HG02759 (cell line): Measurements from ENCODE around the gene ANKRD42.

Experiments used
- ATAC-seq: cut with Tn5 transposase; IDR thresholded peaks from one replicate; pipeline ENCODE4 v1.9.1; 2021; ENCODE audit warnings: mild to moderate bottlenecking, moderate library complexity; ENCODE audit not compliant: unreplicated experiment

ANKRD42 gene

DNA sequence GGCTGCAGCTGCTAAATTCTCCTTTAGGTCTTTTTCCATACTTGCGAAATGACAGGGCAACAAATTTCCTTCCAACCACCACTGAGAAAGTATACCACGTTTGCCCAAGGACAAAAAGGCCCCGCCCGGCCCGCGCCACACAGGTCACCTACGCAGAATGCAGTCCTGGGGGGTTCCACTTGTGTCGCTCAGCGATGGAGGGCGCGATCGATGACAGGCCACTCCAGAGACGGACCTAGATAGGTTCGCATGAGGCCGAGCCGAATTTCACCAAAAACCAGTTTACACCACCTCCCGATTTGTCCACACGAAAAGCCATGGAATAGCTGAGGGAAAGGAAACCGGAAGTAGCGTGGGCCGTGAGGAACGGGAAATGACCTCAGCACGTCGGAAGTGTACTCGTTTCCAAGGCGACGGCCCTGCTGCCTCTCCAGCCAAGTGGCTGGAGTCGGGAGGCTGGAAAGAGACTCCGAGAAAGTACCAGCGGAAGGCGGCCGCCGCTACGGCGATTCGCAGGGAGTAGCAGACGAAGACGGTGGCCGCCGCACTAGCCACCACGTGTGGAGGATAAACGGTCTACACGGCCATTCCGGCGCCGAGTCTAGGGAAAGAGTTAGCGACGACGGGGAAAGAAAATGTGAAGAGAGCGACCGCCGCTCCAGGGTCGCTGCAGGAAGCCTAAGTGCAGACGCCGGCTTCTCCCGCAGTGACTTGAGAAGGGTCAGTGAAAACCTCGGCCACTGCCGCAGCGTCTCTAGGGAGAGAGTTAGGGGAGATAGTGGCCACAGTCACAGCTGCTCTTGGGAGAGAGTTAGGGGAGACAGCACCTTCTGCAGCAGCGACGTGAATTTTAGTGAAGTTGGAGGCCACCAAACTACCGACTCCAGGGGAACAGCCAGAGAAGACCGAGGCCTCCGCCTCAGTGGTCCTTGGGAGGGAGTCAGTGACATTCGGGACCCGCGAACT, at the start of gene ANKRD42:
Gene ANKRD42, plus strand, starts transcription at position 398 of the 966 bp plus-strand sequence. CDS start 959 bp downstream, outside the sequence.
- ATAC-seq = peak; percentile 91

DNA sequence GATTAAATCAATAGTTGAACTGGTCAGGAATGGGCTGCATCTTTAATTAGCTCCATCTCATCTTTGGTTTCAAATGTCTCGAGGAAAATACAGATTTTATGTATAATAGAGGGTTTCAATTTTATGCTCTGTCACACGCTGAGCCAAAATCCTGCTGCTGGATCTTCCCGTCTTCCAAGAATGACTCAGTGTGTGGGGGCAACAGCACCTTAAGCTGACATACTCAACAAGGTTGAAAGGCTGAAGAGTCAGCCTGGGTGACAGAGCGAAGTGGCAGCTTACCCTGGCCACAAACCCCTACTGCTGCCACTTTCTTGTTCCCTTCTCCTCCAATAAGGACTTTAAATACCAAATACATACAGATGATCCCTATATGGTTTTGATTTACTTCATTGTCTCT, 45.6 kb upstream of the ANKRD42 start:
- ATAC-seq = no peak

DNA sequence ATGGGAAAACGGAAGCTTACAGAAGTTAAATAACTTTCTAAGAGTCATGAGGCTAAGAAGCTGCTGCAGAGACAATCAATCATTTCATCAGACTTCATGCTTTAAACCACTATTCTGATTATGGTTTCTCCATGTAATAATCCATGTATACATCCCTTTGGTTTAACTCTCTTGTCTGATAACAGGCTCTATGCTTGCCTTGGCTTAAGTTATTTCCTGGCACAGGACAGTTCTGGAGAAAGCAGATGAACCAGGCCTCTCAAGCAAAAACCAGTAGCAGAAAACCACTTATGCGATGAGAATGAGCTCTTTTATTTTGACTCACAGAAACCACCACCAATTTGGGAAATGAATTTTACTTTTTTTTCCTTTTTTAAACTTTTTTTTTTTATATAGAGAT, 43.1 kb upstream of the ANKRD42 start:
- ATAC-seq = no peak

DNA sequence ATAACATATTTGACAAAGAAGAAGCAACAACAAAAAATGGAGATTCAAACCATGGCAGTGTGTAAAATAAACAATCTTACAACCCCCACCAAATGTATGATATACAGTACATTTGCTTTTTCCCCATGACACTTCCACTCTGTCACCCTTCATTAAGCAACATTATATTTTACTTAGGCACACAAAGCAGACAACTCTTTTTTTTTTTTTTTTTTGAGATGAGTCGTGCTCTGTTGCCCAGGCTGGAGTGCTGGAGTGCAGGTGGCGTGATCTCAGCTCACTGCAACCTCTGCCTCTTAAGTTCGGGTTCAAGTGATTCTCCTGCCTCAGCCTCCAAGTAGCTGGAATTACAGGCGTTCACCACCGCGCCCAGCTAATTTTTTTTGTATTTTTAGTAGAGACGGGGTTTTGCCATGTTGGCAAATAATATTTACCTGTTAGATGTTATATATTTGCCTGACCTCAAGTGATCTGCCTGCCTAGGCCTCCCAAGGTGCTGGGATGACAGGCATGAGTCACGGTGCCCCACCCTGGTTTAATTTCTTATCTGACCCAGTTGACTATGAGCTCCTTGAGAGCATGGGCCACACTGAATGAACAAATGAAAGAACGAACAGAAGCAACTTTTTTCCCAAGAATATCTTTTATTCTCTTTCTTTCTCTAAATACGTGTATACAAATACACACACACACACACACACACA, 42.1 kb upstream of the ANKRD42 start:
- ATAC-seq = no peak

DNA sequence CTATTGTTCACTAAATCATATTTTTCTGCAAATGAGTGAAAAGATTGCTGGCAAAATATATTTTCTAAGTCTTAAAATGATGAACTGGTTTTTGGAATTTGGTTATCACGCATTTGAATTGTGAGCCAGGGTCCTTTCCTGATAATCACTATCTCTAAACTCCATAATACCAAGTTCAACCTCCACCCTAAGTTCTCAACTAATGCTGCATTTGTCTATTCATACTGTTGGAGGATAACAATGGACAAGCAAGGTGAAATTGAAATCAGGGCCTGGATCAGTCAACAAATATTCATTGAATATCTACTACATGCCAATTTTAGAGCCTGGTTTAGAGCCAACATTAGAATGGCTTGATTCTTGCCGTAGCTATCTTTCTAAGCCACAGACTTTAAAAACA, 41.2 kb upstream of the ANKRD42 start:
- ATAC-seq = no peak

DNA sequence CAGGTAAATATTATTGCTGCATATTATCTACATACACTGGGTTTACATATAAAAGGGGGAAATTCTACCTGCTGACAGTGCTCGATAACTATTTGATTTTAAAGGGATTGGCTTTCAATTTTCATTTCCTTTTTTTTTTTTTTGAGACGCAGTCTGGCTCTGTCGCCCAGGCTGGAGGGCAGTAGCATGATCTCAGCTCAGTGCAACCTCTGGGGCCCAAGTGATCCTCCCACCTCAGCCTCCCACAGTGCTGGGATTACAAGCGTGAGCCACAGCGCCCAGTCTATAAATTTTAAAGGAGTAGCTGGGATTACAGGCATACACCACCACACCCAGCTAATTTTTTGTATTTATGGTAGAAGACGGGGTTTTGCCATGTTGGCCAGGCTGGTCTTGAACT, 39.7 kb upstream of the ANKRD42 start:
- no peak for ATAC-seq

DNA sequence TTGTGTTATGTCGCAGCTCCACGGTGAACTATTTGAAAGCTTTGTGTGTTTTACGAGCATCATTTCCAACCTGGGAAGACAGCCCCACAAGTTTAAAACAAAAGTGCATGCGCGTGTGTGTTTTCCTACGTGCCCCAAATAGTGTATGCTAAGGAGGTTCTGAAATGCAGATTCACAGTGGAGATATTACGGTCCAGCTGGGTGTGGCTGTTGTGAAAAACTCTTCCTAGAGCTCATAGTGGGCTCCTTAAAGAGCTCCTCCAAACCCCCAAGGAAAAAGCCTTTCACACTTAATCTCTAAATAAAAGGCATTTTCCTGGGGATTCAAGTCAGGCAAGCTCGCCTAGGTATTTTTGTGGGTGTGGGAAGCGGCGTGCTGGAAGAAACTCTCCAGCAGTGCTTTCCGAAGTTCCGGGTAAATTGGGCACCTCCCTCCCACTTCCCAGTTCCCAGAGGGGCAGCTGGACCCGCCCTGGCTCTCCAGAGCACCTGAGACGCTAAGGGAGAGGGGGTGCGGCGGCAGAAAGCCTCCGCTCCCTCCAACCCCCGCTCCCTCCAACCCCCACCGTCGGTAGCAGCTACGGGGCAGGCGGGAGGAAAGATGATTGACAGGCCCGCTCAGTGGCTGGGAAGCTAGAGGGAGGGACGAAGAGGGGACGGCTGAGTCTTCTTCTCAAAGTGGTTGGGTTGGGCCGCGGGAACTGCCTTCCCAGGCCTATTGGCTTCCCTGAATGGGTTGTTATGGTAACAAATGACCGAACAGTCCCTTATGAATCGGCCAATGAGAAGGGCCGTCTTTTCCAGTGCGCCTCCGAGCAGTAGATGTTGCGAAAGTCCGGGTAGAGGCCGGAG, 37.1 kb upstream of the ANKRD42 start:
- ATAC-seq = peak; percentile 93

DNA sequence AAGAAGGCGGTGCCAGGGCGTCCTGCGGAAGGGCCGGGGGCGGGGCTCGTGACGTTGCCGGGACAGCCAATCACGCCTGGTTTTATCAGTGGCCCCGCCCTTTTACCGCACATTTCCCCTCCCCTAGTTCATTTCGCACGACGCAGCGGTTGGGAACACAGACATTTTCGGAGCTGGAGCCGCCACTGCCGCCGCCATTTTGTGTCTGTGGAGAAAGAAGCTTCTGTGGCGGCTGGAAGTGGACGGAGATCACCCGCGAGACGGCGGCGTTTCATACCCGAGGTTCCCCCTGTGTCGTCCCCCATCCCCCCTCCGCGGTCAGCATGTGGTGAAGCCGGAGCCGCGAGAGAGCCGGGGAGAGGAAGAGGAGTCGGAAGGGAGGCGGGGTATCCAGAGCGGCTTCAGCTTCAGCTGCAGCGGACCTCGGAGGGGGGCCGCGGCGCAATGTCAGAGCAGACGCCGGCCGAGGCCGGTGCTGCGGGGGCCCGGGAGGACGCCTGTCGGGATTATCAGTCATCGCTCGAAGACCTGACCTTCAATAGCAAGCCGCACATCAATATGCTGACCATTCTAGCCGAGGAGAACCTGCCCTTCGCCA, 36.4 kb upstream of the ANKRD42 start, which contains the start of gene PCF11:
Gene PCF11, plus strand, starts transcription at position 136 of the 598 bp plus-strand sequence. Its CDS starts 309 bp downstream, at position 445.
- ATAC-seq = peak; percentile 9

DNA sequence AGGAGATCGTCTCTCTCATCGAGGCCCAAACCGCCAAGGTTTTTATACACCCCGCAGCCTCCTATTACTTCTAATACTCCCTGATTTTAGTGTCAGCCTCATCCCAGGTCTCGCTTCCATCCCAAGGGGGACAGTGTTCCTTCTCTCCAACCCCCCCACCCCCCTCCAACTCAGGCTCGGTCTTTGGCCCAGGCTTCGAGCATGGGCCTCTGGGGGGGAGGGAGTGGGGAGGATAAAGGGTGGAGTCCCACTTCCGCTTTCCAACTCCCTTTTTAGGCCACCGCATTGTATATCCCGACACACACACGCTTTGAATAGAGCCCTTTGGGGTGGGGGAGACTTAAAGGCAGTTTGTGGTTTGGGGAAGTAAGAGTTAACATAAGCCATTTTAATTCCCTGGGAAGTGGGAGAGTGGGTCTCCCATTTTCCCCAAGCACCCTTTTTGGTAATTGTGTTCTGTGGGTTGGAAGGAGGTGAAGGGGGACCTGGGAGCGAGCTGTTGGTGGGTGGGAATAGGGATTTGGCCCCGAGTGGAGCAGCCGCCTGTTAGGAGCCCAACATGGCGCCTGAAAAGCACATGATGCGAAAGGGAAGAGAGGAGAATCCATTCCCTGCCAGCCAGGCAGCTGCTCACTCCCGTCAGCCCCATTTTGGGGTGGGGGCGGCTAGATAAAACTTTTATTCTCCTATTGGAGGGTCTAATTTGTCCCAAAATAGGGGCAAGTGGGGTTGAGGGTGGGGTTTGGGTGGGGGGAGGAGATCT, 35.7 kb upstream of the ANKRD42 start:
- no peak for ATAC-seq

DNA sequence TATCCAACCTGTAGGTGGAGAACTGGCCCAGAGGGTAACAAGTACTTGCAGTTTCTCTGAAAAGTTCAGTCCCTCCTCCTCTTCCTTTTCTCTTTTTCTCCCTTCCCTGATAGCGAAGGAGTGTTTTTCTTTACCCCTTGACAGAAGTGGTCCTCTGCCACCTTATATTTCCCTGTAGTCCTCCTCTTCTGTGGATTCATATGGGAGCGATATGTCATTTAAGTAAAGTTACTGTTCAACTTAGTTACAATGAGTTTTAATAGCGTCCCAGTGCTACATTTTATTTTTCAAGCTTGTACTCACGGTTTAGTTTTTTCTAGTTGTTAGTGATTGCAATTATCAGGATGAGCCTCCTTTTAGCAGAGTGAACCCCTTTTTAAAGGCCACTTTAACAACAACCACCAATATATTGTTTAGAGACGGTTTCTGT, 35.1 kb upstream of the ANKRD42 start:
- no peak for ATAC-seq

DNA sequence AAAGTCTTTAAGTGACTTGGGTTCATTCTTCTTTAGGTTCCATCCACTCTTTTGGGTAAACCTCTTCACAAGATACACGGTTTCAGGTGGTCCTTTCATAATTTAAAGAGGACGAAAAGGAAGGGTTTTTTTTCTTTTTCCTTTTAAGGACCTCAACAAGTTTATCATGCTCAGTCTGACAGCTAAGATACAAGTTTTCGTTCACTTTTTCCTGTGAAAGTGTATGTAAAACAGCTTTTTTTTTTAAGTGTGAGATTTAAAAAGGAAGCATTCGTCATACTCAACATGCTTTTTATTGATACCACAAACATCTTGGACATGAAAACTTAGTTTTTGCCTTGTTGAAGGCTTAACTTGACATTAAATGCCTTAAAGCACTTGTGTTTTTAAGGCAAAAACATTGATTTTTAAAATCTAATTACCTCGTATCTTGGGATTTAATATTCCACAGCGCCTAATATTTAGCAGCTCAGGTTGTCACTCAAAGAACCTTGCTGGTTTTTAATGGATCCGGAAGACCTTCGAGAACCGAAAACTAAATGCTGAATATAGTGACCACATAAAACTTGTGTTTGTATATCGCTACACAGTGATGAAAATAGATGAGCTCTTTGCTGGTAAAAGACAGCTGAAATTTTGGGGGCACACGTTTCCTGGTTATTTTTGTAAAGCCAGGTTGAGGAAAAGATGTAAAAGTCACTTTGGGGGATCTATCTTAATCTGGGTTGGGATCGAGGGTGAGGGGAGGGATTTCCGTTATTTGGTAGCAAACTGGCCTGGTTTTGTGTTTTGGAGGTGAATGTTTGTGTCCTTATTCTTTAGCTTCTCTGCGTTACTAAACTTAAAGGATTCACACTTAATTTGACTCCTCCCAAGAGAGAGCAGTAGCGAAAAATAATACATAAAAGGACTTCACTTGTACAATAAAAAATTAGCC, 34.3 kb upstream of the ANKRD42 start:
- ATAC-seq = no peak

DNA sequence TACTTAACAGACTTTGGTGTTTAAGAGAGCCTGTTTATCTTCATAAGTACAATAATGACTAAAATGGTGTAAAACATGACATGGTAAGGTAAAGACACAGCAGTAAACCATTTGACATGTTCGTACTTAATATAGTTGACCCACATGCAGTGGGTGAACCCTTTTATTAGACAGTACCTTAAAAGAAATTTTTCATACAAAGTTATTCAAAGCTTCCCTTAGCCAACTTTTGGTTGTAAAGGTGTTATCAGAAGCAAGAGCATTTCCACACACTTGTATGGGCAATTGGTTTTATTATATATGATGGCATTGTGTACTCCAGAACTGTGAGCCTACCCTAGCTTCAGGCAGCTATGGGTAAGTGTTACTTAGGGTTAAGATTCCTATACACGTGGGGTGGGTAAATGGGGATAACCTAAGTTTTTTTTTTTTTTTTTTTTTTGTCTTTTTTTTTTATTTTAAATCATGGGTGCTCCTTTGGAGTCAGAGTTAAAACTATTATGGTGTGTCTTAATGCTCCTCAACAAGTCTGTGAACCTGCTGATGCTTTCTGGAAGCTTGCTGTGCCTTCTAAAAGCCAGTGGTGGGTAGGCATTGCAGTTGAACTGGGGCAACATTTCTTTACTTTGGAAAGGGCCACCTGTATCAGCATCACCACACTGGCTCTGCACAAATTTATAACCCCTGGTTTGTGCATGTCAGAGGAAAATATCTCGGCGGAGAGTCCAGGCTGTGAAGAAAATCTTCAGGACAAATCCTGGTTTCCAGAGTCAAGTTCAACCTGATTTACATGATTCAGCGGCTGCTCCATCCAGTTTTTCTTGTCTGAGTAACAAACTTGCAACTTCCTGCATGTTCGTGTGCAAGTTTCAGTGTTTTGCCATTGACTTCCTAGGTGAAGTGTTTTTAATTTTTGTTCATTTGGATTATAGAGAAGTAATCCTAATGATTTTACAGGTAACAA, 33.3 kb upstream of the ANKRD42 start:
- no peak for ATAC-seq

DNA sequence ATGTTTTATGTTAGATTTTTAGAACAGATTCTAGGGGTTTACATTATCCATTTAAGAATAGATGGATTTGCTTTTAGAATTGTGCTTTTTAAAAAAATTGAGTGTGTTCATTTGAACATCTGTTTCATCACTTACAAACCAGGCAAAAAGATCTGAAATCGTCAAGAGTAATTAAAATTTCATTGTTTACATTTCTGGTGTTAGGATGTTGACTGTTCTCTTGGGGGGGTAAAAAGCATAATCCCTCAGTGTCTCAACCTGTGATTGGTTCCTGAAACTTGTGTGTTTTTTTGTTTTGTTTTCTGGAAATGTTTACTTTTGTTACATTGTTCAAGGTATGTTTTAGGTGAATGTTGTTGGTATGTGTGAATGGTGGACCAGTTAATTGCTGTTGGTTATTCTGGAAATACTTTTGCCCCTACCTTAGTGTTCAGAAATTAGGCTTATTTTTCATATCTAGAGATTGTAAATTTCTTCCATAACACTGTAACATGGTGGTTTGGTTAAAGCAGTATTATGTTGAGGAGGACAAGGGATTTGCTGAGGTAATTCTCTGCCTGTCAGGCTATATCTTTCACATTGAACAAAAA, 31.8 kb upstream of the ANKRD42 start:
- ATAC-seq = no peak

DNA sequence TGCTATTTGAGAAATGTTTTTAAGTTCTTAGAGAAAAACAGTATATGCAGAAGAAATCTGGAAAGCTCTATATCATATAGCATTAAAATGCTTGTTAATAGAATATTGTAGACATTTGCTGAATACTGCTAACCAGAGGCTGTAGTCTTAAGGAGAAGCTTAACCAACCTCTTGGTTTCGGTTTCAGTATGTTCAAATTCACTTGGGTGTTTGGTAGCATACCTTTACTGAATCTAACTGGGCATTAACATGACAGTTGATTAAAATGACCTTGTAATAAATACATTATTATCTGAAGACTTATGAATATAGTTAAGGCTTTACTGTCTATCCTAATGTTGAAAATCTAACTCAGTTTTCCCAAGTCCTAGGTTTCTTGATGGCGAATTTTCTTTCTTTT, 31.1 kb upstream of the ANKRD42 start:
- peak; percentile 57 for ATAC-seq

DNA sequence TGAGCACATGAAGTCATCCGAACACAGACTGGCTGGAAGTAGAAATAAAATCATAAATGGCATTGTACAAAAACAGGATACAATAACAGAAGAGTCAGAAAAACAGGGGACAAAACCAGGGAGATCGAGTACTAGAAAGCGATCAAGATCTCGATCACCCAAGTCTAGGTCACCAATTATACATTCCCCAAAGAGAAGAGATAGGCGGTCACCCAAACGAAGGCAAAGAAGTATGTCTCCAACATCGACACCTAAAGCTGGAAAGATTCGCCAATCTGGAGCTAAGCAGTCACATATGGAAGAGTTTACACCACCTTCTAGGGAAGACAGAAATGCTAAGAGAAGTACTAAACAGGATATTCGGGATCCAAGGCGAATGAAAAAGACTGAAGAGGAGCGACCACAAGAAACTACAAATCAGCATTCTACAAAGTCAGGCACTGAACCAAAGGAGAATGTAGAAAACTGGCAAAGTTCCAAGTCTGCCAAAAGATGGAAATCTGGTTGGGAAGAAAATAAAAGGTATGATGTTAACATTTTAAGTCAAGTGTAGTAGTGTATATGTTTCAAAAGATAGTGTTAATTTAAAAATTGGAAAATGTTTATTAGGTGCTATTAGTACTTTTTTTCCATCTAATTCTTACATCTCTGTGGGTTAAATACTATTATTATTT, 27.2 kb upstream of the ANKRD42 start:
- no peak for ATAC-seq

DNA sequence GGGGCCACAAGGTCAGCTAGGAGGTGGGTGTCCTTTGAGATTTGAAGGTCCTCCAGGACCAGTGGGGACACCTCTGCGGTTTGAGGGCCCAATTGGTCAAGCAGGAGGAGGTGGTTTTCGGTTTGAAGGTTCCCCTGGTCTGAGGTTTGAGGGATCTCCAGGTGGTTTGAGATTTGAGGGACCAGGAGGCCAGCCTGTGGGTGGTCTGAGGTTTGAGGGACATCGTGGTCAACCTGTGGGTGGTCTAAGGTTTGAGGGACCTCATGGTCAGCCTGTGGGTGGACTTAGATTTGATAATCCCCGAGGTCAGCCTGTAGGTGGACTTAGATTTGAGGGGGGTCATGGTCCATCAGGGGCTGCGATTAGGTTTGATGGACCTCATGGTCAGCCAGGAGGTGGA, 24.8 kb upstream of the ANKRD42 start:
- ATAC-seq = no peak

DNA sequence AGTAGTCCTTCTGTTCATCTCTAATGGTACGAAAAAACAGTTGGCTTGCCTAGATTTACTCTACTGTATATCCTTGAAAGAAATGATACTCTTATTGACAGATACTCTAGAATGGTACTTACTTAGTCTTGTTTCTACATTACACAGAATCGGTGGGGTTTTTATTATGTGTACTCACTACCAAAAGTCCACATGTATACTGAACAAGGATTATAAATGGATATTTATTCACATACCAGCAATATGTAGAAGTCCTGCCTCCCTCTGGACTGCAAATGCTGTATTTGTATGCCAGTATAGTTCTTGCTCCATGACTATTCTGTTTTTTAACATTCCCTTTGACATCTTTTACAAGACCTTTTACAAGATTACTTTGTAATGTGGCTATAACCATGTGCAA, 22.6 kb upstream of the ANKRD42 start:
- ATAC-seq = no peak
